Measurements from ENCODE around the gene FOXD1.
"Not testable (repeated sequence)": the region's sequence is repeated elsewhere in the genome, so short reads cannot be mapped to it uniquely, and the experiment has no call there.

Gene FOXD1

DNA sequence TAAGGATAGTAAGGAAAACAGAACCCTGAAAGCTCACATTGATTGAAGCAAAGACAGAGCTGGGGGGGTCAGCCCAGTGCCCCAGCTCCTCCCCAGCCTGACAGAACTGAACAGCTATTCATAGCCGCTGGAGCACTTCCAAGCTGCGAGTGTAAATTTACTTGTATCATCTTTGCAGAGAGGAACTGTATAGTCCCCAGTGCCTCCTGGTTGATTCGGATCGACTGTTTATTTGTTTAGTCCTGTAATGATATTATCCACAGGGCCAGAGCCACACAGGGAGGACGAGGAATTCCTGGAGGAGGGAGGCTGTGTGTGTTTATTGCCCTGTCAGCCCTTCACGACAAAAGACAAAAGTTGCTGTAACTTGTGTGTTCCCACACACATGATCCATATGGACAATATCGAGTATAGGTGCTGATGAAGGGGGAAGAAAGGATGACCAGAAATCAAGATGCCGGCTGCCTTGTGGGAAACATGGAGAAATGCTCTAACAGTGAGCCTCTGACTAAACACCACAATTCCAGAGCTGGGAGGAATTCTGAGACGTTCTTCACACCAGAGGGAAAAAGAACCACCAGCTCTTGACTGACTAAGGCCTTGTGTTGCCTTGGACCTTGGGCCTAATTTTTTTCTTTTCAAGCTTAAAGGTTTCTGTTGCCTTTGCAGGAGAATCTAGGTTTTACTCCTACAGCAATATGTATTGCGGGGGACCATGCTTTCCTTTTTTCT lies 31.1 kb downstream of the FOXD1 start:
- no peak for DNase-seq (ENCODE audit: low read depth in 2 of 2)

- no peak for DNase-seq (ENCODE audit: low read depth in 2 of 2)
These were observed 33.0 kb downstream of the FOXD1 start for GRCh38 chr5:73415617-73416016.

DNA sequence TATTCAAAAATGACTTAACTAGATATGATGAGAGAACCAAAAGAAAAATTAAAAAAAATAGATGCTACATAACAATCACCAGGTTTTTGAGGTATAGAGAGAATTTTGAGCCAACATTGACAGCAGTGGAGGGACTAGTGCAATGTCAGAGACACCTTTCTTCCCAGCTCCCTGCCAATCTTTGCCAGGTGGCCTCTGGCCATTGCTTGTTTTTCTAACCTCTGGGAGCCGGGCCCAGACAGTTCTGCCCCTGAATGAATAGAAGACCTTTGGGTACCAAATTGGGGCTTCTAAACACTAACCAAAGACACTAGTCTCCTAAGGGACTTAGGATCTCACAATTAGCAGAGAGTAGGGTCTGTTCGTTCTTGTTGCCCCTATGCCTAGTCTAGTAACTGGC lies 33.4 kb downstream of the FOXD1 start:
- DNase-seq (ENCODE audit: low read depth in 2 of 2), result no peak

DNA sequence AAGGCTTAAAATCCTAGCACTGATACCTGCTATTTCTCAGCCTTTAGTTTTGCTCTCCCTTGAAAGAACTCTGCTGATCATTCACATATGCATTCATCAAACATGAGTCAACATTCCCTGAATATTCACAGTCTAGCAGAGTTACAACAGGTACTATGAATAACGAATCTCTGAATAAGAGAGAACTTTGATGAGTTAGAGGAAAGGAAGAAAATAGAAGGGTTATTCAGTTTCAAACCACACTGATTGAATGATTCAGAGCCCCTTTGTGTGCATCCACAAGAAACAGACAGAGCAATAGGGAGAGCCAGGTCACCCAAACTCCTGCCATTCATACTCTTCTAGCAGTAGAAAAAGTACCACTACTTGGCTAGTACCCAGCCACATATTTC lies 36.0 kb downstream of the FOXD1 start:
- DNase-seq (ENCODE audit: low read depth in 2 of 2), result no peak

GRCh38 chr5:73411936-73412596 lies 36.5 kb downstream of the FOXD1 start:
- DNase-seq (ENCODE audit: low read depth in 2 of 2), result no peak

DNA sequence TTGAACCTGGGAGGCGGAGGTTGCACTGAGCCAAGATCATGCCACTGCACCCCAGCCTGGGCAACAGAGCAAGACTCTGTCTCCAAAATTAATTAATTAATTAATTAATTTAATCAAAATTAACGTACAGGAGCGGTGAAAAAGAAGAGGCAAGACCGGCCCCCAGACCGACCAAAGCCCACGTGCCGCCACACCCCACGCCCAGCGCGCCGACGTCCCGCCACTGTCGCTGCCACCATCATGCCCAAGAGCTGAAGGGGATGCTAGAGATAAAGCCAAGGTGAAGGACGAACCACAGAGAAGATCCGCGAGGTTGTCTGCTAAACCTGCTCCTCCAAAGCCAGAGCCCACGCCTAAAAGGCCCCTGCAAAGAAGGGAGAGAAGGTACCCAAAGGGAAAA lies 38.6 kb downstream of the FOXD1 start:
- not testable (repeated sequence) for DNase-seq (ENCODE audit: low read depth in 2 of 2)

GRCh38 chr5:73405691-73406090 lies 42.9 kb downstream of the FOXD1 start:
- no peak for DNase-seq (ENCODE audit: low read depth in 2 of 2)

- DNase-seq (ENCODE audit: low read depth in 2 of 2), result no peak
These were observed 48.8 kb downstream of the FOXD1 start for GRCh38 chr5:73399775-73400174.
